ENCODE results near the gene FLAD1. TPM values are rescaled to one million over a fixed set of nuclear protein-coding genes. Genes with fewer than 3 reads are reported as not detected.
A peak's percentile ranks its signal among the peaks of the same experiment; 100 is the strongest.

FLAD1 gene
- total RNA-seq, 1 experiment from 2014 or later, result 88.3 TPM

DNA sequence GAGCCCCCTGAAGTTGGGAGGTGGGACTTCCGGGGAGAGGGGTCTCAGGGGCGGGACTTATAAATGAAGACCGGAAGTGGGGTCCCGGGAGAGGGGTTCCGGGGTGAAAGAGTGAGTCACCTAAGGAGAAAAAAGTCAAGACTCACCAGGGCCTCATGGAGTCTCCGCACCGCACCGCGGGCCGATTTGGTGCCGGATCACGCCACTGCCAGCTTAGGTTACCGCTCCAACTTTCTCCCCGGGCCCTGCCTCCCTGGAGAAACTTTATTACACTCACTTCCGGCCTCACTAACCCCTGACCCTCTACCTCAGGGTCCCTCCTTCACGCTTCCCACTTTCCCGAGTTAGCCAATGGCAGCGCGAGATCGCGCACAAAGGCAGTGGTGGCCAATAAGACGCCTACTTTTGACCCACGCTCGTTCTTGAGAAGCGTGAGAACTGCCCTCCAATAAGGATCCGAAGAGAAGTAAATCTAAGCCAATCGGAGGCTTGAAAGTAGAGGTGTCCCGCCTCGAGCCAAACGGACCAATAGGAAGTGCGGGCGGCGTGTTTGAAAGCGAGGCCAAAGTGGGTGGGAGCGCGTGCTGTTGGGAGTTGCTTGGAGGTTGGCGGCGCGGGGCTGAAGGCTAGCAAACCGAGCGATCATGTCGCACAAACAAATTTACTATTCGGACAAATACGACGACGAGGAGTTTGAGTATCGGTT lies 8.9 kb upstream of the FLAD1 start, which contains the start of gene CKS1B (continued):
- TF ChIP-seq, protein P1, sequence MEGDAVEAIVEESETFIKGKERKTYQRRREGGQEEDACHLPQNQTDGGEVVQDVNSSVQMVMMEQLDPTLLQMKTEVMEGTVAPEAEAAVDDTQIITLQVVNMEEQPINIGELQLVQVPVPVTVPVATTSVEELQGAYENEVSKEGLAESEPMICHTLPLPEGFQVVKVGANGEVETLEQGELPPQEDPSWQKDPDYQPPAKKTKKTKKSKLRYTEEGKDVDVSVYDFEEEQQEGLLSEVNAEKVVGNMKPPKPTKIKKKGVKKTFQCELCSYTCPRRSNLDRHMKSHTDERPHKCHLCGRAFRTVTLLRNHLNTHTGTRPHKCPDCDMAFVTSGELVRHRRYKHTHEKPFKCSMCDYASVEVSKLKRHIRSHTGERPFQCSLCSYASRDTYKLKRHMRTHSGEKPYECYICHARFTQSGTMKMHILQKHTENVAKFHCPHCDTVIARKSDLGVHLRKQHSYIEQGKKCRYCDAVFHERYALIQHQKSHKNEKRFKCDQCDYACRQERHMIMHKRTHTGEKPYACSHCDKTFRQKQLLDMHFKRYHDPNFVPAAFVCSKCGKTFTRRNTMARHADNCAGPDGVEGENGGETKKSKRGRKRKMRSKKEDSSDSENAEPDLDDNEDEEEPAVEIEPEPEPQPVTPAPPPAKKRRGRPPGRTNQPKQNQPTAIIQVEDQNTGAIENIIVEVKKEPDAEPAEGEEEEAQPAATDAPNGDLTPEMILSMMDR (IDR thresholded peaks at IDR 0.05), result no peak
- TF ChIP-seq, protein P2, sequence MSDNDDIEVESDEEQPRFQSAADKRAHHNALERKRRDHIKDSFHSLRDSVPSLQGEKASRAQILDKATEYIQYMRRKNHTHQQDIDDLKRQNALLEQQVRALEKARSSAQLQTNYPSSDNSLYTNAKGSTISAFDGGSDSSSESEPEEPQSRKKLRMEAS (CRISPR knock-in tag; IDR thresholded peaks at IDR 0.05), result peak; percentile 93
- TF ChIP-seq MYBL2 (CRISPR knock-in tag; IDR thresholded peaks at IDR 0.05), result peak; percentile 98
- no peak for TF ChIP-seq GTF2I (CRISPR knock-in tag; conservative IDR thresholded peaks at IDR 0.05)
- TF ChIP-seq, protein P3, sequence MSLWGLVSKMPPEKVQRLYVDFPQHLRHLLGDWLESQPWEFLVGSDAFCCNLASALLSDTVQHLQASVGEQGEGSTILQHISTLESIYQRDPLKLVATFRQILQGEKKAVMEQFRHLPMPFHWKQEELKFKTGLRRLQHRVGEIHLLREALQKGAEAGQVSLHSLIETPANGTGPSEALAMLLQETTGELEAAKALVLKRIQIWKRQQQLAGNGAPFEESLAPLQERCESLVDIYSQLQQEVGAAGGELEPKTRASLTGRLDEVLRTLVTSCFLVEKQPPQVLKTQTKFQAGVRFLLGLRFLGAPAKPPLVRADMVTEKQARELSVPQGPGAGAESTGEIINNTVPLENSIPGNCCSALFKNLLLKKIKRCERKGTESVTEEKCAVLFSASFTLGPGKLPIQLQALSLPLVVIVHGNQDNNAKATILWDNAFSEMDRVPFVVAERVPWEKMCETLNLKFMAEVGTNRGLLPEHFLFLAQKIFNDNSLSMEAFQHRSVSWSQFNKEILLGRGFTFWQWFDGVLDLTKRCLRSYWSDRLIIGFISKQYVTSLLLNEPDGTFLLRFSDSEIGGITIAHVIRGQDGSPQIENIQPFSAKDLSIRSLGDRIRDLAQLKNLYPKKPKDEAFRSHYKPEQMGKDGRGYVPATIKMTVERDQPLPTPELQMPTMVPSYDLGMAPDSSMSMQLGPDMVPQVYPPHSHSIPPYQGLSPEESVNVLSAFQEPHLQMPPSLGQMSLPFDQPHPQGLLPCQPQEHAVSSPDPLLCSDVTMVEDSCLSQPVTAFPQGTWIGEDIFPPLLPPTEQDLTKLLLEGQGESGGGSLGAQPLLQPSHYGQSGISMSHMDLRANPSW (CRISPR knock-in tag; conservative IDR thresholded peaks at IDR 0.05; ENCODE audit: low read depth), result no peak
- TF ChIP-seq, protein P4, sequence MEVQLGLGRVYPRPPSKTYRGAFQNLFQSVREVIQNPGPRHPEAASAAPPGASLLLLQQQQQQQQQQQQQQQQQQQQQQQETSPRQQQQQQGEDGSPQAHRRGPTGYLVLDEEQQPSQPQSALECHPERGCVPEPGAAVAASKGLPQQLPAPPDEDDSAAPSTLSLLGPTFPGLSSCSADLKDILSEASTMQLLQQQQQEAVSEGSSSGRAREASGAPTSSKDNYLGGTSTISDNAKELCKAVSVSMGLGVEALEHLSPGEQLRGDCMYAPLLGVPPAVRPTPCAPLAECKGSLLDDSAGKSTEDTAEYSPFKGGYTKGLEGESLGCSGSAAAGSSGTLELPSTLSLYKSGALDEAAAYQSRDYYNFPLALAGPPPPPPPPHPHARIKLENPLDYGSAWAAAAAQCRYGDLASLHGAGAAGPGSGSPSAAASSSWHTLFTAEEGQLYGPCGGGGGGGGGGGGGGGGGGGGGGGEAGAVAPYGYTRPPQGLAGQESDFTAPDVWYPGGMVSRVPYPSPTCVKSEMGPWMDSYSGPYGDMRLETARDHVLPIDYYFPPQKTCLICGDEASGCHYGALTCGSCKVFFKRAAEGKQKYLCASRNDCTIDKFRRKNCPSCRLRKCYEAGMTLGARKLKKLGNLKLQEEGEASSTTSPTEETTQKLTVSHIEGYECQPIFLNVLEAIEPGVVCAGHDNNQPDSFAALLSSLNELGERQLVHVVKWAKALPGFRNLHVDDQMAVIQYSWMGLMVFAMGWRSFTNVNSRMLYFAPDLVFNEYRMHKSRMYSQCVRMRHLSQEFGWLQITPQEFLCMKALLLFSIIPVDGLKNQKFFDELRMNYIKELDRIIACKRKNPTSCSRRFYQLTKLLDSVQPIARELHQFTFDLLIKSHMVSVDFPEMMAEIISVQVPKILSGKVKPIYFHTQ (CRISPR knock-in tag; IDR thresholded peaks at IDR 0.05), result no peak
- peak; percentile 78 for TF ChIP-seq ETV6 (CRISPR knock-in tag; IDR thresholded peaks at IDR 0.05)
- peak; percentile 53; the same call in 1 of the 2 replicates for TF ChIP-seq NR2C2 (CRISPR knock-in tag; IDR thresholded peaks at IDR 0.05)
- peak; percentile 63 for TF ChIP-seq SMAD3 (CRISPR knock-in tag; IDR thresholded peaks at IDR 0.05; ENCODE audit: borderline replicate concordance)
- TF ChIP-seq, protein P5, sequence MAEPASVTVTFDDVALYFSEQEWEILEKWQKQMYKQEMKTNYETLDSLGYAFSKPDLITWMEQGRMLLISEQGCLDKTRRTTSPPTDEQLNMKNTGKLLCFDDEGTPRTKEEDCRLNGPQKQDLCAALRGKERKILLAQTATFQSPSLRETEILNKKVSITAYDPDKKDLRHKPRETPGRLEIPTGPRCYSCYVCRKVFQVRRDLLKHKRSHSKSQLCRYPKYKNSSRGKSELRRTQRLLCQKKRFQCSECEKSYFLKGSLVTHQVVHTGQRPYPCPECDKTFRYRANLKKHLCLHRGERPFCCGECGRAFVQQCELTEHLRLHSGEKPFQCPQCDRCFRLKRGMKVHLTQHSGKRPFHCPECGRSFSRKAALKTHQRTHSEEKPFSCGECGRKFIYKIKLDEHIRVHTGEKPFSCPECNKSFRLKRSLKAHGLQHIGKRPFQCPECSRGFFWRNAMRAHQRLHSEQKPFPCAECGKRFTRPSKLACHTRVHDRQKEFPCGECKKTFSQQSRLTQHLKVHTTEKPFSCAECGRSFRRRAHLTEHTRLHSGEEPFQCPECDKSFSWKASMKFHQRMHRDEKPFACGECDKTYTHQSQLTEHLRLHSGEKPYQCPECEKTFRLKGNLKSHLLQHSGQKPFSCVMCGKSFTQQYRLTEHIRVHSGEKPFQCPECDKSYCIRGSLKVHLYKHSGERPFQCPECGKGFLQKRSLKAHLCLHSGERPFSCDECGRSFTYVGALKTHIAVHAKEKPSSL (CRISPR knock-in tag; conservative IDR thresholded peaks at IDR 0.05), result no peak
- no peak for TF ChIP-seq FOXJ3 (CRISPR knock-in tag; IDR thresholded peaks at IDR 0.05; ENCODE audit: borderline replicate concordance)
- TF ChIP-seq ZNF138 (CRISPR knock-in tag; conservative IDR thresholded peaks at IDR 0.05), result no peak
- TF ChIP-seq, protein P6, sequence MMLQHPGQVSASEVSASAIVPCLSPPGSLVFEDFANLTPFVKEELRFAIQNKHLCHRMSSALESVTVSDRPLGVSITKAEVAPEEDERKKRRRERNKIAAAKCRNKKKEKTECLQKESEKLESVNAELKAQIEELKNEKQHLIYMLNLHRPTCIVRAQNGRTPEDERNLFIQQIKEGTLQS (CRISPR knock-in tag; conservative IDR thresholded peaks at IDR 0.05), result no peak
- no peak for TF ChIP-seq TP53 (CRISPR knock-in tag; IDR thresholded peaks at IDR 0.05)
- TF ChIP-seq CREM (CRISPR knock-in tag; IDR thresholded peaks at IDR 0.05), result peak; percentile 24
- TF ChIP-seq, protein P7, sequence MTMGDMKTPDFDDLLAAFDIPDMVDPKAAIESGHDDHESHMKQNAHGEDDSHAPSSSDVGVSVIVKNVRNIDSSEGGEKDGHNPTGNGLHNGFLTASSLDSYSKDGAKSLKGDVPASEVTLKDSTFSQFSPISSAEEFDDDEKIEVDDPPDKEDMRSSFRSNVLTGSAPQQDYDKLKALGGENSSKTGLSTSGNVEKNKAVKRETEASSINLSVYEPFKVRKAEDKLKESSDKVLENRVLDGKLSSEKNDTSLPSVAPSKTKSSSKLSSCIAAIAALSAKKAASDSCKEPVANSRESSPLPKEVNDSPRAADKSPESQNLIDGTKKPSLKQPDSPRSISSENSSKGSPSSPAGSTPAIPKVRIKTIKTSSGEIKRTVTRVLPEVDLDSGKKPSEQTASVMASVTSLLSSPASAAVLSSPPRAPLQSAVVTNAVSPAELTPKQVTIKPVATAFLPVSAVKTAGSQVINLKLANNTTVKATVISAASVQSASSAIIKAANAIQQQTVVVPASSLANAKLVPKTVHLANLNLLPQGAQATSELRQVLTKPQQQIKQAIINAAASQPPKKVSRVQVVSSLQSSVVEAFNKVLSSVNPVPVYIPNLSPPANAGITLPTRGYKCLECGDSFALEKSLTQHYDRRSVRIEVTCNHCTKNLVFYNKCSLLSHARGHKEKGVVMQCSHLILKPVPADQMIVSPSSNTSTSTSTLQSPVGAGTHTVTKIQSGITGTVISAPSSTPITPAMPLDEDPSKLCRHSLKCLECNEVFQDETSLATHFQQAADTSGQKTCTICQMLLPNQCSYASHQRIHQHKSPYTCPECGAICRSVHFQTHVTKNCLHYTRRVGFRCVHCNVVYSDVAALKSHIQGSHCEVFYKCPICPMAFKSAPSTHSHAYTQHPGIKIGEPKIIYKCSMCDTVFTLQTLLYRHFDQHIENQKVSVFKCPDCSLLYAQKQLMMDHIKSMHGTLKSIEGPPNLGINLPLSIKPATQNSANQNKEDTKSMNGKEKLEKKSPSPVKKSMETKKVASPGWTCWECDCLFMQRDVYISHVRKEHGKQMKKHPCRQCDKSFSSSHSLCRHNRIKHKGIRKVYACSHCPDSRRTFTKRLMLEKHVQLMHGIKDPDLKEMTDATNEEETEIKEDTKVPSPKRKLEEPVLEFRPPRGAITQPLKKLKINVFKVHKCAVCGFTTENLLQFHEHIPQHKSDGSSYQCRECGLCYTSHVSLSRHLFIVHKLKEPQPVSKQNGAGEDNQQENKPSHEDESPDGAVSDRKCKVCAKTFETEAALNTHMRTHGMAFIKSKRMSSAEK (CRISPR knock-in tag; IDR thresholded peaks at IDR 0.05; ENCODE audit: borderline replicate concordance), result no peak
- TF ChIP-seq PRRX2 (CRISPR knock-in tag; IDR thresholded peaks at IDR 0.05), result no peak
- TF ChIP-seq, protein P8, sequence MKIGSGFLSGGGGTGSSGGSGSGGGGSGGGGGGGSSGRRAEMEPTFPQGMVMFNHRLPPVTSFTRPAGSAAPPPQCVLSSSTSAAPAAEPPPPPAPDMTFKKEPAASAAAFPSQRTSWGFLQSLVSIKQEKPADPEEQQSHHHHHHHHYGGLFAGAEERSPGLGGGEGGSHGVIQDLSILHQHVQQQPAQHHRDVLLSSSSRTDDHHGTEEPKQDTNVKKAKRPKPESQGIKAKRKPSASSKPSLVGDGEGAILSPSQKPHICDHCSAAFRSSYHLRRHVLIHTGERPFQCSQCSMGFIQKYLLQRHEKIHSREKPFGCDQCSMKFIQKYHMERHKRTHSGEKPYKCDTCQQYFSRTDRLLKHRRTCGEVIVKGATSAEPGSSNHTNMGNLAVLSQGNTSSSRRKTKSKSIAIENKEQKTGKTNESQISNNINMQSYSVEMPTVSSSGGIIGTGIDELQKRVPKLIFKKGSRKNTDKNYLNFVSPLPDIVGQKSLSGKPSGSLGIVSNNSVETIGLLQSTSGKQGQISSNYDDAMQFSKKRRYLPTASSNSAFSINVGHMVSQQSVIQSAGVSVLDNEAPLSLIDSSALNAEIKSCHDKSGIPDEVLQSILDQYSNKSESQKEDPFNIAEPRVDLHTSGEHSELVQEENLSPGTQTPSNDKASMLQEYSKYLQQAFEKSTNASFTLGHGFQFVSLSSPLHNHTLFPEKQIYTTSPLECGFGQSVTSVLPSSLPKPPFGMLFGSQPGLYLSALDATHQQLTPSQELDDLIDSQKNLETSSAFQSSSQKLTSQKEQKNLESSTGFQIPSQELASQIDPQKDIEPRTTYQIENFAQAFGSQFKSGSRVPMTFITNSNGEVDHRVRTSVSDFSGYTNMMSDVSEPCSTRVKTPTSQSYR (CRISPR knock-in tag; IDR thresholded peaks at IDR 0.05), result no peak
- TF ChIP-seq ZNF423 (CRISPR knock-in tag; IDR thresholded peaks at IDR 0.05), result no peak
- no peak for TF ChIP-seq SOX15 (CRISPR knock-in tag; IDR thresholded peaks at IDR 0.05)
